Measurements from ENCODE around the gene COG8.

Gene COG8

DNA sequence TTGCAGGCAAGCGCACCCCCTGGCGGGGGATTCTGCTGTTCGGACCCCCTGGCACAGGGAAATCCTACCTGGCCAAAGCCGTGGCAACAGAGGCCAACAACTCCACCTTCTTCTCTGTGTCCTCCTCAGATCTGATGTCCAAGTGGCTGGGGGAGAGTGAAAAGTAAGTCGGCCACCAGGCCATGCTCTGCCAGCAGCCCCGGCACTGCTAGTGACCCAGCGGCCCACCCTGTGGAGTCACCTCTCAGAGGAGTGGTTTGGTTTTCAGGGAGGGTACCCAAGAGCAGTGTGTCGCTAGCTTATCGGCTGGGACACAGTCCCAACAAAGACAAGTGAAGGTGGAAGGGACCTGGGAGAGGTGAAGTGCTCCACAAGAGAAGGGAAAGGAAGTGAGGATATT, 20.0 kb downstream of the COG8 start:
- CTCF ChIA-PET: interaction anchor here (1.0 to 1.9 kb wide), 3 partner anchors 9 to 435 kb away, joined by 4 read pairs; partner anchors contain the start of genes NOB1 and PDF
- POLR2A ChIA-PET: no interaction called here
- no peak for DNase-seq (ENCODE audit: low read depth, low spot score)
- TF ChIP-seq, protein P1, sequence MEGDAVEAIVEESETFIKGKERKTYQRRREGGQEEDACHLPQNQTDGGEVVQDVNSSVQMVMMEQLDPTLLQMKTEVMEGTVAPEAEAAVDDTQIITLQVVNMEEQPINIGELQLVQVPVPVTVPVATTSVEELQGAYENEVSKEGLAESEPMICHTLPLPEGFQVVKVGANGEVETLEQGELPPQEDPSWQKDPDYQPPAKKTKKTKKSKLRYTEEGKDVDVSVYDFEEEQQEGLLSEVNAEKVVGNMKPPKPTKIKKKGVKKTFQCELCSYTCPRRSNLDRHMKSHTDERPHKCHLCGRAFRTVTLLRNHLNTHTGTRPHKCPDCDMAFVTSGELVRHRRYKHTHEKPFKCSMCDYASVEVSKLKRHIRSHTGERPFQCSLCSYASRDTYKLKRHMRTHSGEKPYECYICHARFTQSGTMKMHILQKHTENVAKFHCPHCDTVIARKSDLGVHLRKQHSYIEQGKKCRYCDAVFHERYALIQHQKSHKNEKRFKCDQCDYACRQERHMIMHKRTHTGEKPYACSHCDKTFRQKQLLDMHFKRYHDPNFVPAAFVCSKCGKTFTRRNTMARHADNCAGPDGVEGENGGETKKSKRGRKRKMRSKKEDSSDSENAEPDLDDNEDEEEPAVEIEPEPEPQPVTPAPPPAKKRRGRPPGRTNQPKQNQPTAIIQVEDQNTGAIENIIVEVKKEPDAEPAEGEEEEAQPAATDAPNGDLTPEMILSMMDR (IDR thresholded peaks at IDR 0.05; ENCODE audit: insufficient read depth, low read length, missing control alignments): no peak
- H3K4me3 ChIP-seq (ENCODE audit: low read depth, low read length): no peak overlapping the region

DNA sequence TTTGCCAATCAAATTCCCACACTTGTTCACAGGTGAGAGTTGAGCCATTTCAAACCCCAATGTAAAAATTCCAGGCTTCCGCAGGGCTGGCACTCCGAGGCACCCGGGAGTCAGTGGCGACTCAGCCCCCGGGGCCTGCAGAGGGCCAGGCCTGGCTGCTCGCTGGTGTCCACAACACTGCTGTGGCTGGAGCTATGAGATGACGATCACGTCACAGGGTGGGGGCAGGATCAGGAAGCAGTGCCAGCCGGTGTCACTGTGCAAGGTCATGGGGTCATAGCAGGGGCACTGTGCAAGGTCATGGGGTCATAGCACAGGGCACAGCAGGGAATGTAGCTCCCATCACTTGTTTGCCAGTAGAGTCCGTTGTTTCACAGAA, 20.5 kb downstream of the COG8 start:
- ChIA-PET POLR2A (no interaction called here), CTCF (interaction anchor here (1.0 to 1.9 kb wide), 3 partner anchors 10 to 436 kb away, joined by 4 read pairs; partner anchors contain the start of genes NOB1 and PDF)
- TF ChIP-seq, protein P1 (IDR thresholded peaks at IDR 0.05; ENCODE audit: insufficient read depth, low read length, missing control alignments): no peak
- no peak overlapping the region for H3K4me3 ChIP-seq (ENCODE audit: low read depth, low read length)
- DNase-seq (ENCODE audit: low read depth, low spot score): no peak

GRCh38 chr16:69318177-69318910, 21.0 kb downstream of the COG8 start:
- ChIA-PET POLR2A (interaction anchor here (0.6 kb wide), 1 partner anchor 8 kb away, joined by 3 read pairs; no protein-coding TSS in a partner anchor), CTCF (interaction anchor here (1.7 to 1.9 kb wide), 2 partner anchors 10 to 436 kb away, joined by 4 read pairs; partner anchors contain the start of gene NOB1)
- no peak overlapping the region for H3K4me3 ChIP-seq (ENCODE audit: low read depth, low read length)
- DNase-seq (ENCODE audit: low read depth, low spot score): no peak
- TF ChIP-seq, protein P1 (IDR thresholded peaks at IDR 0.05; ENCODE audit: insufficient read depth, low read length, missing control alignments): no peak

GRCh38 chr16:69316595-69317034, 22.7 kb downstream of the COG8 start:
- CTCF ChIA-PET: interaction anchor here (2.0 to 5.5 kb wide), 2 partner anchors 9 to 167 kb away, joined by 5 to 52 read pairs; partner anchors contain the start of gene PDF
- TF ChIP-seq, protein P1 (IDR thresholded peaks at IDR 0.05; ENCODE audit: insufficient read depth, low read length, missing control alignments): no peak
- no peak overlapping the region for H3K4me3 ChIP-seq (ENCODE audit: low read depth, low read length)
- no peak for DNase-seq (ENCODE audit: low read depth, low spot score)
- POLR2A ChIA-PET: no interaction called here

- no peak for DNase-seq (ENCODE audit: low read depth, low spot score)
- POLR2A ChIA-PET: interaction anchor here (0.6 kb wide), 1 partner anchor 146 kb away, joined by 3 read pairs; no protein-coding TSS in a partner anchor
- TF ChIP-seq, protein P1 (IDR thresholded peaks at IDR 0.05; ENCODE audit: insufficient read depth, low read length, missing control alignments): no peak
- CTCF ChIA-PET: interaction anchor here (0.7 to 5.5 kb wide), 3 partner anchors 10 to 166 kb away, joined by 3 to 52 read pairs (median 5); partner anchors contain the start of genes COG8 and PDF
- H3K4me3 ChIP-seq (ENCODE audit: low read depth, low read length): no peak overlapping the region
These were observed 23.7 kb downstream of the COG8 start for GRCh38 chr16:69315486-69316311.
